ENCODE measurements around the gene CA9.

GRCh38 chr9:35665471-35665818, 8.3 kb upstream of the CA9 start:
- TF ChIP-seq GATA2 (IDR thresholded peaks at IDR 0.05; ENCODE audit: low read depth, low read length) (no peak), GATA3 (IDR thresholded peaks at IDR 0.05; ENCODE audit: low read depth, low read length) (no peak)
